Suprapubic skin (tissue), 4 donors: ENCODE results near the gene ACBD6.

Experiments used
- EP300 ChIP-seq: sonication (generic); formaldehyde crosslinking; IDR thresholded peaks from one replicate; pipeline ENCODE4 v1.6.1; 2017; ENCODE audit warnings: antibody characterized with exemption
- POLR2A ChIP-seq, 2 donors: fragments of 450-650 bp; IDR thresholded peaks; one replicate each; pipeline ENCODE4 v1.6.1; 2017; ENCODE audit warnings: antibody characterized with exemption in 2 of 2, mild to moderate bottlenecking in 2 of 2, moderate library complexity in 2 of 2
- POLR2AphosphoS5 ChIP-seq, 3 donors: sonication (generic); formaldehyde crosslinking; IDR thresholded peaks; one replicate each; pipeline ENCODE4 v1.6.1; 2017; ENCODE audit warnings: antibody characterized with exemption in 3 of 3
- TF ChIP-seq, protein P1 (sequence below), 2 donors: fragments of 200-600 bp in 1 of 2; fragments of 450-650 bp in 1 of 2; sonication (generic) in 1 of 2; IDR thresholded peaks; one replicate each; pipeline ENCODE4 v1.5.1; 2016 to 2019; ENCODE audit warnings: antibody characterized with exemption in 2 of 2, mild to moderate bottlenecking in 1 of 2, moderate library complexity in 1 of 2

GRCh38 chr1:180309338-180309737 lies 193.0 kb downstream of the ACBD6 start:
- TF ChIP-seq POLR2A (IDR thresholded peaks at IDR 0.05) (no peak), EP300 (no peak), POLR2AphosphoS5 (IDR thresholded peaks at IDR 0.05) (no peak)
- TF ChIP-seq, protein P1, sequence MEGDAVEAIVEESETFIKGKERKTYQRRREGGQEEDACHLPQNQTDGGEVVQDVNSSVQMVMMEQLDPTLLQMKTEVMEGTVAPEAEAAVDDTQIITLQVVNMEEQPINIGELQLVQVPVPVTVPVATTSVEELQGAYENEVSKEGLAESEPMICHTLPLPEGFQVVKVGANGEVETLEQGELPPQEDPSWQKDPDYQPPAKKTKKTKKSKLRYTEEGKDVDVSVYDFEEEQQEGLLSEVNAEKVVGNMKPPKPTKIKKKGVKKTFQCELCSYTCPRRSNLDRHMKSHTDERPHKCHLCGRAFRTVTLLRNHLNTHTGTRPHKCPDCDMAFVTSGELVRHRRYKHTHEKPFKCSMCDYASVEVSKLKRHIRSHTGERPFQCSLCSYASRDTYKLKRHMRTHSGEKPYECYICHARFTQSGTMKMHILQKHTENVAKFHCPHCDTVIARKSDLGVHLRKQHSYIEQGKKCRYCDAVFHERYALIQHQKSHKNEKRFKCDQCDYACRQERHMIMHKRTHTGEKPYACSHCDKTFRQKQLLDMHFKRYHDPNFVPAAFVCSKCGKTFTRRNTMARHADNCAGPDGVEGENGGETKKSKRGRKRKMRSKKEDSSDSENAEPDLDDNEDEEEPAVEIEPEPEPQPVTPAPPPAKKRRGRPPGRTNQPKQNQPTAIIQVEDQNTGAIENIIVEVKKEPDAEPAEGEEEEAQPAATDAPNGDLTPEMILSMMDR (IDR thresholded peaks at IDR 0.05) = no peak
